ENCODE results near the gene ARL5C. TPM values are rescaled to one million over a fixed set of nuclear protein-coding genes. Genes with fewer than 3 reads are reported as not detected.

ARL5C gene
- total RNA-seq, 2 experiments from 2014 or later = 0.16 to 0.65 TPM

GRCh38 chr17:39108461-39109375 lies 57.2 kb downstream of the ARL5C start:
- Histone ChIP-seq H3K4me2 (ENCODE audit: low read length) (no peak overlapping the region), H4K20me1 (ENCODE audit: insufficient read depth, low read length) (no peaks in the 10 kb centered on the region), H3K79me2 (ENCODE audit: insufficient read depth, low read depth, low read length) (no peaks in the 10 kb centered on the region), H3K4me1 (ENCODE audit: insufficient read depth, low read length, poor library complexity, severe bottlenecking) (no peaks in the 10 kb centered on the region), H3K9me2 (ENCODE audit: insufficient read depth, low read length) (no peaks in the 10 kb centered on the region), H2AFZ (ENCODE audit: low read length) (no peak overlapping the region), H3K4me3 (ENCODE audit: low read depth, low read length, poor library complexity, severe bottlenecking) (no peak overlapping the region), H3K9me3 (ENCODE audit: low read length) (no peaks in the 10 kb centered on the region), H3K27ac (ENCODE audit: low read depth, low read length, poor library complexity, severe bottlenecking) (no peak overlapping the region), H3K36me3 (ENCODE audit: insufficient read depth, low read length) (no peaks in the 10 kb centered on the region)
- ChIA-PET POLR2A (no interaction called here), CTCF (ENCODE audit: unreplicated experiment) (no interaction called here)
- intact Hi-C loops (cut with micrococcal nuclease; ENCODE audit: unreplicated experiment) = no loop called here
- no peak for DNase-seq (ENCODE audit: low spot score)
- TF ChIP-seq CTCF (conservative IDR thresholded peaks at IDR 0.05; ENCODE audit: low read length) = no peak
- no peak for TF ChIP-seq EZH2phosphoT487 (IDR thresholded peaks at IDR 0.05; ENCODE audit: borderline replicate concordance, low read depth, low read length)
- no TSS peak for BruUV-seq (replicated peaks)

- H3K4me3 ChIP-seq (ENCODE audit: low read depth, low read length, poor library complexity, severe bottlenecking) = no peak overlapping the region
- H3K4me1 ChIP-seq (ENCODE audit: insufficient read depth, low read length, poor library complexity, severe bottlenecking) = peaks cover 3% of the 10 kb centered on the region
- DNase-seq (ENCODE audit: low spot score) = no peak
- H3K79me2 ChIP-seq (ENCODE audit: insufficient read depth, low read depth, low read length) = no peaks in the 10 kb centered on the region
- H4K20me1 ChIP-seq (ENCODE audit: insufficient read depth, low read length) = no peaks in the 10 kb centered on the region
- ChIA-PET CTCF (ENCODE audit: unreplicated experiment) (no interaction called here), POLR2A (no interaction called here)
- H3K9me2 ChIP-seq (ENCODE audit: insufficient read depth, low read length) = no peaks in the 10 kb centered on the region
- BruUV-seq (replicated peaks) = no TSS peak
- intact Hi-C loops (cut with micrococcal nuclease; ENCODE audit: unreplicated experiment) = no loop called here
- H3K9me3 ChIP-seq (ENCODE audit: low read length) = no peaks in the 10 kb centered on the region
- no peak overlapping the region for H2AFZ ChIP-seq (ENCODE audit: low read length)
- no peak overlapping the region for H3K4me2 ChIP-seq (ENCODE audit: low read length)
- H3K36me3 ChIP-seq (ENCODE audit: insufficient read depth, low read length) = no peaks in the 10 kb centered on the region
- H3K27ac ChIP-seq (ENCODE audit: low read depth, low read length, poor library complexity, severe bottlenecking) = no peak overlapping the region
- TF ChIP-seq EZH2phosphoT487 (IDR thresholded peaks at IDR 0.05; ENCODE audit: borderline replicate concordance, low read depth, low read length) (no peak), CTCF (conservative IDR thresholded peaks at IDR 0.05; ENCODE audit: low read length) (0 out of 2 replicates have a peak, but pooled peaks have one; percentile 15)
Observed at GRCh38 chr17:39107973-39108372, 58.0 kb downstream of the ARL5C start.

- POLR2A ChIA-PET = no interaction called here
- no peak for TF ChIP-seq CTCF (conservative IDR thresholded peaks at IDR 0.05; ENCODE audit: low read length)
- TF ChIP-seq EZH2phosphoT487 (IDR thresholded peaks at IDR 0.05; ENCODE audit: borderline replicate concordance, low read depth, low read length) = no peak
- Histone ChIP-seq H3K9me2 (ENCODE audit: insufficient read depth, low read length) (no peaks in the 10 kb centered on the region), H3K4me1 (ENCODE audit: insufficient read depth, low read length, poor library complexity, severe bottlenecking) (peaks cover 11% of the 10 kb centered on the region), H3K27ac (ENCODE audit: low read depth, low read length, poor library complexity, severe bottlenecking) (no peak overlapping the region), H3K4me2 (ENCODE audit: low read length) (no peak overlapping the region), H2AFZ (ENCODE audit: low read length) (no peak overlapping the region), H3K36me3 (ENCODE audit: insufficient read depth, low read length) (no peaks in the 10 kb centered on the region), H3K9me3 (ENCODE audit: low read length) (no peaks in the 10 kb centered on the region), H3K79me2 (ENCODE audit: insufficient read depth, low read depth, low read length) (no peaks in the 10 kb centered on the region), H3K4me3 (ENCODE audit: low read depth, low read length, poor library complexity, severe bottlenecking) (no peak overlapping the region), H4K20me1 (ENCODE audit: insufficient read depth, low read length) (no peaks in the 10 kb centered on the region)
- intact Hi-C loops (cut with micrococcal nuclease; ENCODE audit: unreplicated experiment) = no loop called here
- no TSS peak for BruUV-seq (replicated peaks)
- DNase-seq (ENCODE audit: low spot score) = no peak
- CTCF ChIA-PET (ENCODE audit: unreplicated experiment) = no interaction called here
Observed at GRCh38 chr17:39107155-39107554, 58.8 kb downstream of the ARL5C start.
